Nephron (organoid): ENCODE results near the gene SRP14.

ENCODE experiments used
- H3K27ac Mint-ChIP-seq, 3 experiments: 2 replicates each; pipeline ENCODE4 v1.8.0; 2020; ENCODE audit warnings: mixed read lengths in 3 of 3, mild to moderate bottlenecking in 2 of 3, moderate library complexity in 1 of 3
- H3K27me3 Mint-ChIP-seq: 2 replicates; pipeline ENCODE4 v1.8.0; 2021; ENCODE audit warnings: low read depth, mild to moderate bottlenecking, moderate library complexity, mixed read lengths
- H3K36me3 Mint-ChIP-seq: 2 replicates; pipeline ENCODE4 v1.8.0; 2020; ENCODE audit warnings: low read depth, mixed read lengths
- H3K4me1 Mint-ChIP-seq: 2 replicates; pipeline ENCODE4 v1.8.0; 2020; ENCODE audit warnings: mixed read lengths
- H3K4me3 Mint-ChIP-seq, 3 experiments: 2 replicates each; pipeline ENCODE4 v1.8.0; 2020; ENCODE audit warnings: mild to moderate bottlenecking in 3 of 3, mixed read lengths in 3 of 3, moderate library complexity in 2 of 3
- H3K9me3 Mint-ChIP-seq: 2 replicates; pipeline ENCODE4 v1.8.0; 2020; ENCODE audit warnings: mixed read lengths
- TF ChIP-seq, protein P1 (sequence below), 3 experiments: fragments of 200-600 bp; sonication (generic); IDR thresholded peaks; one replicate each; pipeline ENCODE4 v1.5.0; 2021; ENCODE audit warnings: antibody characterized with exemption in 3 of 3; ENCODE audit not compliant: unreplicated experiment in 3 of 3

SRP14 gene

GRCh38 chr15:40043927-40044716, 5.1 kb upstream of the SRP14 start:
- H3K27ac Mint-ChIP-seq: peak overlapping the region in 1 of 3 experiments; percentile 75
- H3K27me3 Mint-ChIP-seq: no peaks in the 10 kb centered on the region
- no peaks in the 10 kb centered on the region for H3K36me3 Mint-ChIP-seq

GRCh38 chr15:40042791-40043320, 3.9 kb upstream of the SRP14 start:
- peaks cover under 1% of the 10 kb centered on the region for H3K36me3 Mint-ChIP-seq
- H3K4me3 Mint-ChIP-seq: peak overlapping the region in 1 of 3 experiments; percentile 26
- no peaks in the 10 kb centered on the region for H3K27me3 Mint-ChIP-seq
- H3K4me1 Mint-ChIP-seq: peaks cover 53% of the 10 kb centered on the region
- TF ChIP-seq, protein P1, sequence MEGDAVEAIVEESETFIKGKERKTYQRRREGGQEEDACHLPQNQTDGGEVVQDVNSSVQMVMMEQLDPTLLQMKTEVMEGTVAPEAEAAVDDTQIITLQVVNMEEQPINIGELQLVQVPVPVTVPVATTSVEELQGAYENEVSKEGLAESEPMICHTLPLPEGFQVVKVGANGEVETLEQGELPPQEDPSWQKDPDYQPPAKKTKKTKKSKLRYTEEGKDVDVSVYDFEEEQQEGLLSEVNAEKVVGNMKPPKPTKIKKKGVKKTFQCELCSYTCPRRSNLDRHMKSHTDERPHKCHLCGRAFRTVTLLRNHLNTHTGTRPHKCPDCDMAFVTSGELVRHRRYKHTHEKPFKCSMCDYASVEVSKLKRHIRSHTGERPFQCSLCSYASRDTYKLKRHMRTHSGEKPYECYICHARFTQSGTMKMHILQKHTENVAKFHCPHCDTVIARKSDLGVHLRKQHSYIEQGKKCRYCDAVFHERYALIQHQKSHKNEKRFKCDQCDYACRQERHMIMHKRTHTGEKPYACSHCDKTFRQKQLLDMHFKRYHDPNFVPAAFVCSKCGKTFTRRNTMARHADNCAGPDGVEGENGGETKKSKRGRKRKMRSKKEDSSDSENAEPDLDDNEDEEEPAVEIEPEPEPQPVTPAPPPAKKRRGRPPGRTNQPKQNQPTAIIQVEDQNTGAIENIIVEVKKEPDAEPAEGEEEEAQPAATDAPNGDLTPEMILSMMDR (IDR thresholded peaks at IDR 0.05; ENCODE audit: unreplicated experiment in 3 of 3): no peak
- no peaks in the 10 kb centered on the region for H3K9me3 Mint-ChIP-seq
- H3K27ac Mint-ChIP-seq: peak overlapping the region in 1 of 3 experiments; percentile 60

More at GRCh38 chr15:40043927-40044716, 5.1 kb upstream of the SRP14 start:
- H3K4me1 Mint-ChIP-seq: peaks cover 53% of the 10 kb centered on the region
- no peaks in the 10 kb centered on the region for H3K9me3 Mint-ChIP-seq
- H3K4me3 Mint-ChIP-seq: peak overlapping the region in 1 of 3 experiments; percentile 62
- TF ChIP-seq, protein P1 (IDR thresholded peaks at IDR 0.05; ENCODE audit: unreplicated experiment in 3 of 3): no peak

DNA sequence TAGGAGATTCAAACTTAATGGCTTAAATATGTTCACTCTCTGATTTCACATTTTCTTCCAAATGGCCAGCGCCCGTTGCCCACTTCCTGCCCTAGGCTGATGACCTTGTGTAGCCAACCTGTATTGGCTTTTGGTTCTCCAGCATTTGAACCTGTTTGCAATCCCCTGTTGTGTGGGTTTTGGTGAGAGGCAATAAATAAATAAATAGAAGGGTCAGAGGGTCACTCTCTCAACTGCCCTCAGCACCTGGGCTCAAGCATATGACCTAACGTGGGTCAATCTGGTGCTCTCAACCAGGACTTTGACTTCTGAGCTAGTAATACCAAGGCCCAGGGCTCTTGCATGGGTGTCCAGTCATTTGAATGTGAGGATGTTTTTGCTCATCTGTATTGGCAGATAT, 1.8 kb upstream of the SRP14 start:
- H3K9me3 Mint-ChIP-seq: no peaks in the 10 kb centered on the region
- H3K36me3 Mint-ChIP-seq: peaks cover 21% of the 10 kb centered on the region
- H3K27me3 Mint-ChIP-seq: no peaks in the 10 kb centered on the region
- H3K4me1 Mint-ChIP-seq: peaks cover 50% of the 10 kb centered on the region
- TF ChIP-seq, protein P1 (IDR thresholded peaks at IDR 0.05; ENCODE audit: unreplicated experiment in 3 of 3): no peak
- peak overlapping the region; percentile 67 to 84 (median 83) for H3K4me3 Mint-ChIP-seq
- peak overlapping the region; percentile 79 to 99 (median 86) for H3K27ac Mint-ChIP-seq

GRCh38 chr15:40040293-40040635, 1.3 kb upstream of the SRP14 start:
- Mint-ChIP-seq H3K9me3 (no peaks in the 10 kb centered on the region), H3K4me3 (peak overlapping the region; percentile 67 to 84 (median 83)), H3K36me3 (peaks cover 25% of the 10 kb centered on the region), H3K27ac (peak overlapping the region; percentile 79 to 99 (median 86)), H3K27me3 (no peaks in the 10 kb centered on the region), H3K4me1 (peaks cover 45% of the 10 kb centered on the region)
- TF ChIP-seq, protein P1 (IDR thresholded peaks at IDR 0.05; ENCODE audit: unreplicated experiment in 3 of 3): no peak

DNA sequence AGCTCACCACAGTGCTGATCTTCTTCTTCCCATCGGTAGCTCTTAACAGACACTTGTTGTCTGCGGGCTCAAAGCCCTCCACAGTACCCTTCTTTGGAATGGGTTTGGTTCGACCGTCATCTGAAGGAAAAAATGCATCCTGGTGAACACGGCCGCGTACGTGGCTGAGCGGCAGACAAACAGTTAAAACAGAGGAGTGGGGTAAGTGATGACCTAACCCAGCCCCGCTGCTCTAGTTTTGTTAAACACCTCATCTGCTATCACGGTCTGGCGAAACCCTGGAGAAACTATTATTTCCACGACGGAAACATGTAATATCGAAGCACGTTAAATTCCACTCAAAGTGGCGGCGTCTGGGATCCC, 725 bp downstream of the SRP14 start:
- Mint-ChIP-seq H3K27ac (peak overlapping the region; percentile 98 to 100 (median 99)), H3K36me3 (peaks cover 35% of the 10 kb centered on the region), H3K27me3 (no peaks in the 10 kb centered on the region), H3K9me3 (no peaks in the 10 kb centered on the region), H3K4me3 (peak overlapping the region; percentile 98 to 100 (median 99)), H3K4me1 (peaks cover 51% of the 10 kb centered on the region)
- TF ChIP-seq, protein P1 (IDR thresholded peaks at IDR 0.05; ENCODE audit: unreplicated experiment in 3 of 3): no peak
